Adrenal gland (tissue), 12 donors: ENCODE measurements around the gene SLC16A10. TPM values are rescaled to one million over a fixed set of nuclear protein-coding genes. Genes with fewer than 3 reads are reported as not detected.

Experiments used
- DNase-seq, 7 donors: peaks; one replicate each; pipeline ENCODE4 v3.0.0-alpha.2; 2019 to 2020
- H3K27ac ChIP-seq, 5 donors: fragments of 200-600 bp; sonication (generic) in 4 of 5; 1 replicate in 3 of 5; 2 replicates in 2 of 5; pipeline versions ENCODE4 v1.5.1 to v1.8.0; 2016 to 2020; ENCODE audit warnings: mild to moderate bottlenecking in 1 of 5
- H3K27me3 ChIP-seq: fragments of 200-600 bp; 2 replicates; pipeline ENCODE4 v1.8.0; 2021
- H3K36me3 ChIP-seq, 2 donors: fragments of 200-600 bp; replicated peaks in 1 of 2; 1 replicate in 1 of 2; 2 replicates in 1 of 2; pipeline versions ENCODE4 v1.5.1 to v1.8.0; 2018 to 2022
- H3K4me1 ChIP-seq, 2 donors: fragments of 200-600 bp; replicated peaks in 1 of 2; 1 replicate in 1 of 2; 2 replicates in 1 of 2; pipeline versions ENCODE4 v1.5.1 to v1.8.0; 2018 to 2021
- H3K4me3 ChIP-seq, 4 donors: fragments of 200-600 bp; sonication (generic) in 3 of 4; one replicate each; pipeline ENCODE4 v1.5.1; 2016 to 2018
- H3K9me3 ChIP-seq, 3 donors: fragments of 200-600 bp; sonication (generic) in 1 of 3; replicated peaks in 1 of 3; 1 replicate in 2 of 3; 2 replicates in 1 of 3; pipeline versions ENCODE4 v1.5.1 to v1.8.0; 2016 to 2021
- CTCF ChIP-seq, 6 experiments: fragments of 450-650 bp in 4 of 6; fragments of 200-600 bp in 2 of 6; sonication (generic) in 1 of 6; IDR thresholded peaks; 1 replicate in 5 of 6; 2 replicates in 1 of 6; pipeline versions ENCODE4 v1.5.1 to v1.8.0; 2016 to 2021; ENCODE audit warnings: antibody characterized with exemption in 6 of 6, mild to moderate bottlenecking in 2 of 6, moderate library complexity in 1 of 6
- POLR2A ChIP-seq, 2 donors: fragments of 450-650 bp; IDR thresholded peaks; one replicate each; pipeline ENCODE4 v1.6.1; 2017; ENCODE audit warnings: antibody characterized with exemption in 2 of 2, mild to moderate bottlenecking in 2 of 2, moderate library complexity in 1 of 2
- WGBS, 4 donors: extraction: QIAGEN DNeasy Blood & Tissue Kit in 2 of 4; methylation state at CpG; one replicate each; pipeline versions ENCODE4 v1.1.5 to v1.1.7; 2013 to 2017; 5-methylcytosine and 5-hydroxymethylcytosine counted together
- intact Hi-C, 2 donors: fragments of 100-400 bp; cut with DNase I; formaldehyde crosslinking; loops; one replicate each; pipeline versions ENCODE4 v1.14.1 to v1.15.0; 2022 to 2023
- polyA plus RNA-seq, 3 donors: library from polyadenylated mRNA; stranded (reverse); fragments of 200-250 nt in 2 of 3; fragments of 350-450 nt in 1 of 3; fragmentation: Illumina TruSeq in 1 of 3; extraction: RNeasy Lipid Tissue Mini Kit (QIAGEN cat#74804) in 1 of 3; gene quantifications; one replicate each; pipeline ENCODE4 v1.2.3, GENCODE V29; 2013 to 2014
- total RNA-seq, 9 donors: library from RNA; depleted of rRNA in 4 of 9; stranded (reverse); fragments of >200 nt in 4 of 9; fragments of 120-200 nt in 1 of 9; fragmentation: NEBNext Ultra II Directional in 1 of 9; extraction: Animal tissue kit (Norgen Biotek cat#: 25700) in 1 of 9; gene quantifications; one replicate each; pipeline versions ENCODE4 v1.1.0 to v1.2.4, GENCODE V29; 2013 to 2023
- donor health status: healthy with polysubstance abuse.
- donor health status: Bipolar disorder and iron deficiency.
- donor health status: DM: yes; HTN: yes; CAD: no.
- donor health status: DM: no; HTN: no; CAD: no.
- donor health status: DM: no; HTN: no; CAD: no.
- donor health status: DM: yes; HTN: yes; CAD: no.

The SLC16A10 gene
- total and polyA plus RNA-seq, 12 donors, result 4.6 to 97.0 (median 24.9) TPM

- WGBS, 4 donors, result 92 to 100% (median 94%) methylated on average over 1 of the region's 1 CpG
- no peak for TF ChIP-seq CTCF (IDR thresholded peaks at IDR 0.05)
- TF ChIP-seq POLR2A (IDR thresholded peaks at IDR 0.05), result no peak
- Histone ChIP-seq H3K4me1 (peaks cover 0 to 6% of the 10 kb centered on the region in 2 donors), H3K9me3 (no peaks in the 10 kb centered on the region), H3K4me3 (no peak overlapping the region), H3K36me3 (peaks cover 0 to 13% of the 10 kb centered on the region in 2 donors), H3K27me3 (no peaks in the 10 kb centered on the region), H3K27ac (no peak overlapping the region)
- intact Hi-C loops, result no loop called here
- no peak for DNase-seq
Measured at GRCh38 chr6:111269401-111269970, 182.2 kb downstream of the SLC16A10 start.

GRCh38 chr6:111270121-111270520, 182.8 kb downstream of the SLC16A10 start:
- H3K36me3 ChIP-seq, result peaks cover 0 to 13% of the 10 kb centered on the region in 2 donors
- no peak overlapping the region for H3K4me3 ChIP-seq
- H3K27me3 ChIP-seq, result no peaks in the 10 kb centered on the region
- 97 to 99% (median 98%) methylated on average over 4 of the region's 4 CpGs for WGBS, 4 donors
- TF ChIP-seq POLR2A (IDR thresholded peaks at IDR 0.05) (no peak), CTCF (IDR thresholded peaks at IDR 0.05) (no peak)
- no peak for DNase-seq
- no peak overlapping the region for H3K27ac ChIP-seq
- no peaks in the 10 kb centered on the region for H3K9me3 ChIP-seq
- intact Hi-C loops, result no loop called here
- H3K4me1 ChIP-seq, result peaks cover 0 to 6% of the 10 kb centered on the region in 2 donors

GRCh38 chr6:111274593-111275217, 187.4 kb downstream of the SLC16A10 start:
- DNase-seq, result no peak

GRCh38 chr6:111276335-111276734, 189.0 kb downstream of the SLC16A10 start:
- no peak for TF ChIP-seq CTCF (IDR thresholded peaks at IDR 0.05)
- no peak for TF ChIP-seq POLR2A (IDR thresholded peaks at IDR 0.05)
- H3K4me3 ChIP-seq, result no peak overlapping the region
- no peaks in the 10 kb centered on the region for H3K9me3 ChIP-seq
- WGBS, 4 donors, result 93 to 96% (median 95%) methylated on average over 2 of the region's 2 CpGs
- H3K36me3 ChIP-seq, result peaks cover 0 to 9% of the 10 kb centered on the region in 2 donors
- intact Hi-C loops, result no loop called here
- H3K4me1 ChIP-seq, result no peaks in the 10 kb centered on the region
- no peak overlapping the region for H3K27ac ChIP-seq
- no peaks in the 10 kb centered on the region for H3K27me3 ChIP-seq
- no peak for DNase-seq

More at GRCh38 chr6:111274593-111275217, 187.4 kb downstream of the SLC16A10 start:
- no peak for TF ChIP-seq POLR2A (IDR thresholded peaks at IDR 0.05)
- no peak for TF ChIP-seq CTCF (IDR thresholded peaks at IDR 0.05)
- no peaks in the 10 kb centered on the region for H3K9me3 ChIP-seq
- no peak overlapping the region for H3K4me3 ChIP-seq
- 96 to 100% (median 98%) methylated on average over 3 of the region's 3 CpGs for WGBS, 4 donors
- H3K36me3 ChIP-seq, result peaks cover 0 to 9% of the 10 kb centered on the region in 2 donors
- H3K27me3 ChIP-seq, result no peaks in the 10 kb centered on the region
- no peaks in the 10 kb centered on the region for H3K4me1 ChIP-seq
- no peak overlapping the region for H3K27ac ChIP-seq
- intact Hi-C loops, result no loop called here
